Lower lobe of right lung (tissue), 2 donors: Measurements from ENCODE around the gene NEDD4. TPM values are rescaled to one million over a fixed set of nuclear protein-coding genes. Genes with fewer than 3 reads are reported as not detected.
A peak's percentile ranks its signal among the peaks of the same experiment; 100 is the strongest.
"Not testable (repeated sequence)": the region's sequence is repeated elsewhere in the genome, so short reads cannot be mapped to it uniquely, and the experiment has no call there.

Source experiments
- ATAC-seq, 2 donors: fragments of 200-7000 bp; cut with Tn5 transposase; one replicate each; pipeline ENCODE4 v1.9.1; 2020 to 2022; ENCODE audit warnings: mild to moderate bottlenecking in 2 of 2, moderate library complexity in 2 of 2
- DNase-seq: peaks from one replicate; pipeline ENCODE4 v3.0.0-alpha.2; 2020
- H3K27ac ChIP-seq: fragments of 200-600 bp; one replicate; pipeline ENCODE4 v1.8.0; 2022
- H3K27me3 ChIP-seq: fragments of 200-600 bp; one replicate; pipeline ENCODE4 v1.8.0; 2022; ENCODE audit warnings: low read depth
- H3K36me3 ChIP-seq: fragments of 200-600 bp; one replicate; pipeline ENCODE4 v1.8.0; 2022; ENCODE audit warnings: mild to moderate bottlenecking
- H3K4me1 ChIP-seq: fragments of 200-600 bp; one replicate; pipeline ENCODE4 v1.8.0; 2022
- H3K4me3 ChIP-seq: fragments of 200-600 bp; one replicate; pipeline ENCODE4 v1.8.0; 2022; ENCODE audit warnings: mild to moderate bottlenecking
- H3K9me3 ChIP-seq: fragments of 200-600 bp; one replicate; pipeline ENCODE4 v1.8.0; 2022
- CTCF ChIP-seq: fragments of 200-600 bp; IDR thresholded peaks from one replicate; pipeline ENCODE4 v1.8.0; 2022; ENCODE audit warnings: antibody characterized with exemption, mild to moderate bottlenecking
- intact Hi-C: fragments of 100-400 bp; cut with DNase I; formaldehyde crosslinking; loops from one replicate; pipeline ENCODE4 v1.11.0; 2022
- total RNA-seq: library from RNA; stranded (reverse); fragmentation: NEBNext Ultra II Directional; extraction: Animal tissue kit (Norgen Biotek cat#: 25700); gene quantifications from one replicate; pipeline ENCODE4 v1.2.1, GENCODE V29; 2021
- donor health status: DM: no; HTN: yes; CAD: no; lungs with severe emphysema.

NEDD4 gene
- total RNA-seq, 1 donor from 2014 or later, result 16.5 TPM

- Histone ChIP-seq H3K36me3 (peaks cover 50% of the 10 kb centered on the region), H3K9me3 (no peaks in the 10 kb centered on the region), H3K4me1 (no peaks in the 10 kb centered on the region), H3K27ac (no peak overlapping the region), H3K27me3 (no peaks in the 10 kb centered on the region), H3K4me3 (no peak overlapping the region)
- intact Hi-C loops, result no loop called here
- no peak for DNase-seq
- no peak for ATAC-seq
- TF ChIP-seq CTCF, result no peak
Measured at GRCh38 chr15:55856506-55857164, 136.8 kb downstream of the NEDD4 start.

- no peaks in the 10 kb centered on the region for H3K27me3 ChIP-seq
- TF ChIP-seq CTCF, result no peak
- no peaks in the 10 kb centered on the region for H3K4me1 ChIP-seq
- H3K36me3 ChIP-seq, result peaks cover 65% of the 10 kb centered on the region
- no peak overlapping the region for H3K4me3 ChIP-seq
- H3K9me3 ChIP-seq, result no peaks in the 10 kb centered on the region
- DNase-seq, result no peak
- H3K27ac ChIP-seq, result no peak overlapping the region
- intact Hi-C loops, result no loop called here
- ATAC-seq, result no peak
Measured at GRCh38 chr15:55853134-55853533, 140.3 kb downstream of the NEDD4 start.

- intact Hi-C loops, result no loop called here
- H3K36me3 ChIP-seq, result peaks cover 37% of the 10 kb centered on the region
- H3K27ac ChIP-seq, result no peak overlapping the region
- no peaks in the 10 kb centered on the region for H3K27me3 ChIP-seq
- H3K4me1 ChIP-seq, result no peaks in the 10 kb centered on the region
- peak; percentile 91 for TF ChIP-seq CTCF
- H3K4me3 ChIP-seq, result no peak overlapping the region
- ATAC-seq, result peak; percentile 57 to 68
- DNase-seq, result no peak
- no peaks in the 10 kb centered on the region for H3K9me3 ChIP-seq
Measured at GRCh38 chr15:55846116-55846707, 147.2 kb downstream of the NEDD4 start.

- H3K27ac ChIP-seq, H3K9me3 ChIP-seq, intact Hi-C loops, ATAC-seq, DNase-seq, H3K27me3 ChIP-seq, H3K4me3 ChIP-seq, H3K4me1 ChIP-seq: not testable (repeated sequence)
- H3K36me3 ChIP-seq, result peaks cover 27% of the 10 kb centered on the region
Measured at GRCh38 chr15:55842897-55843296, 150.5 kb downstream of the NEDD4 start.

- H3K4me3 ChIP-seq, result no peak overlapping the region
- DNase-seq (no peak), ATAC-seq (no peak)
- no peaks in the 10 kb centered on the region for H3K4me1 ChIP-seq
- H3K9me3 ChIP-seq, result no peaks in the 10 kb centered on the region
- intact Hi-C loops, result no loop called here
- H3K27me3 ChIP-seq, result no peaks in the 10 kb centered on the region
- TF ChIP-seq CTCF, result no peak
- no peak overlapping the region for H3K27ac ChIP-seq
- H3K36me3 ChIP-seq, result peaks cover 45% of the 10 kb centered on the region
Measured at GRCh38 chr15:55835866-55836265, 157.5 kb downstream of the NEDD4 start.

GRCh38 chr15:55834331-55834730 is 159.1 kb downstream of the NEDD4 start:
- no peak for TF ChIP-seq CTCF
- no peaks in the 10 kb centered on the region for H3K9me3 ChIP-seq
- no peak overlapping the region for H3K4me3 ChIP-seq
- peaks cover 53% of the 10 kb centered on the region for H3K36me3 ChIP-seq
- DNase-seq, result no peak
- no peak overlapping the region for H3K27ac ChIP-seq
- no peak for ATAC-seq
- intact Hi-C loops, result no loop called here
- H3K27me3 ChIP-seq, result no peaks in the 10 kb centered on the region
- H3K4me1 ChIP-seq, result no peaks in the 10 kb centered on the region
